GM13977 (cell line): ENCODE data around the gene KIFC3.
A peak's percentile ranks its signal among the peaks of the same experiment; 100 is the strongest.

Experiments
- DNase-seq: peaks from one replicate; pipeline ENCODE4 v3.0.0; 2012; ENCODE audit warnings: low spot score
- in situ Hi-C: fragments of 300-500 bp; cut with MboI; formaldehyde crosslinking; loops from one replicate; pipeline ENCODE4 v1.12.0; 2022; ENCODE audit warnings: low sequenced_read_pairs, low pct_unique_long_range_greater_than_20kb, mixed read lengths, inconsistent platforms; ENCODE audit not compliant: unreplicated experiment
- TF ChIP-seq, protein P1 (sequence below): IDR thresholded peaks from 2 replicates; pipeline ENCODE4 v1.5.1; 2012; ENCODE audit warnings: mild to moderate bottlenecking, control low read depth; ENCODE audit not compliant: insufficient read depth; ENCODE audit errors: extremely low read depth, missing control alignments

The KIFC3 gene

DNA sequence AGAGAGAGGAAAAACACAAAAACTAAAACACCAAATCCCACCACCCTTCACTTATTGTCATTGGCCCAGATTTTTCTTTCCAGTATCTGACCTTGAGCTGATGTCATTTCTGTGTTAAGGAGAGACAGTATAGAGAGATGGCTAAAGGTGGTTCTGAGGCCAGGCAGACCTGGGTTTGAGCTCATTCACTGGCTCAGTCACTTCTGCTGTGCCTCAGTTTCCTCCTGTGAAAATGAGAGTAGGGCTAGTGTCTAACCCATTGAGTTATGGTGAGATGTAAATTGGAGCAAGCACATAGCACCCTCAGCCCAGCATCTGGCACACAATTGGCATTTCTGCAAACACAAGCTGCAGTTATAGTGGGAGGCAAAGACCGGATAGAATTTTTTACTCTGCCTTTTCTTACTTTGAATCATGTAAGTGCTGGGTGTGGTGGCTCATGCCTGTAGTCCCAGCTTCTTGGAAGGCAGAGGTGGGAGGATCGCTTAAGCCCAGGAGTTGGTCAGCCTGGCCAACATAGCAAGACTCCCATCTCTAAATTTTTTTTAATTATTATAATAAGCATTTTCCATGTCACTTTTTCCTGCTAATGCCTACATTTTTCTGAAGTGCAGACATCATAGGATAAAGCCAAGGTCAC is 6.4 kb upstream of the KIFC3 start:
- TF ChIP-seq, protein P1, sequence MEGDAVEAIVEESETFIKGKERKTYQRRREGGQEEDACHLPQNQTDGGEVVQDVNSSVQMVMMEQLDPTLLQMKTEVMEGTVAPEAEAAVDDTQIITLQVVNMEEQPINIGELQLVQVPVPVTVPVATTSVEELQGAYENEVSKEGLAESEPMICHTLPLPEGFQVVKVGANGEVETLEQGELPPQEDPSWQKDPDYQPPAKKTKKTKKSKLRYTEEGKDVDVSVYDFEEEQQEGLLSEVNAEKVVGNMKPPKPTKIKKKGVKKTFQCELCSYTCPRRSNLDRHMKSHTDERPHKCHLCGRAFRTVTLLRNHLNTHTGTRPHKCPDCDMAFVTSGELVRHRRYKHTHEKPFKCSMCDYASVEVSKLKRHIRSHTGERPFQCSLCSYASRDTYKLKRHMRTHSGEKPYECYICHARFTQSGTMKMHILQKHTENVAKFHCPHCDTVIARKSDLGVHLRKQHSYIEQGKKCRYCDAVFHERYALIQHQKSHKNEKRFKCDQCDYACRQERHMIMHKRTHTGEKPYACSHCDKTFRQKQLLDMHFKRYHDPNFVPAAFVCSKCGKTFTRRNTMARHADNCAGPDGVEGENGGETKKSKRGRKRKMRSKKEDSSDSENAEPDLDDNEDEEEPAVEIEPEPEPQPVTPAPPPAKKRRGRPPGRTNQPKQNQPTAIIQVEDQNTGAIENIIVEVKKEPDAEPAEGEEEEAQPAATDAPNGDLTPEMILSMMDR: no peak
- no peak for DNase-seq
- in situ Hi-C loops: no loop called here

DNA sequence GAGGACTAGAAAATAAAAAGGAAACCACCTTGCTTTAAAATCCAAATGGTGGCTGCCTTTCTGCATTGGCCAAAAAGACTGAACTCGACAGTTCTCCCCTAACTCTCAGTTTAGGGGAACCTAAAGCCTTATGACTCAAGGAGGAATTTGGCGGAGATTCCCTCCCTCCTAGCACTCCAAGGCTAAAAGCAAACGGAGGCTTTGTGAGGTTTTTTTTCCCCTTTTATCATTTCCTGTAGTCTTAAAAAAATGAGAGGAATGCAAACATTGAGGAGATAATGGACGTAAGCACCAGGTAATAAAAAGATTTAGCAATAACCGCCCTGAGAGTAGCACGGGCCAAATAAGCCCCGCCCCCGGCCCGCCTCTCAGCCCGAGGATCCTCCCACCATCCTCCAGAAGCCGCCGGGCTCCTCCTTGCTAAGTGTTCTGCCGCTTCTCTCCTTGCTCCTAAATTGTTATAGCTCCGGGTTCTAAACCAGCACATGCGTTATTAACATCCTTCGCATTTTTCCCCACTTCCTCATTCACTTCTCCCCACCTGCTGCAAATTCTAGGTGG is 5.8 kb upstream of the KIFC3 start:
- DNase-seq: peak; percentile 79
- in situ Hi-C loops: no loop called here
- TF ChIP-seq, protein P1: no peak

DNA sequence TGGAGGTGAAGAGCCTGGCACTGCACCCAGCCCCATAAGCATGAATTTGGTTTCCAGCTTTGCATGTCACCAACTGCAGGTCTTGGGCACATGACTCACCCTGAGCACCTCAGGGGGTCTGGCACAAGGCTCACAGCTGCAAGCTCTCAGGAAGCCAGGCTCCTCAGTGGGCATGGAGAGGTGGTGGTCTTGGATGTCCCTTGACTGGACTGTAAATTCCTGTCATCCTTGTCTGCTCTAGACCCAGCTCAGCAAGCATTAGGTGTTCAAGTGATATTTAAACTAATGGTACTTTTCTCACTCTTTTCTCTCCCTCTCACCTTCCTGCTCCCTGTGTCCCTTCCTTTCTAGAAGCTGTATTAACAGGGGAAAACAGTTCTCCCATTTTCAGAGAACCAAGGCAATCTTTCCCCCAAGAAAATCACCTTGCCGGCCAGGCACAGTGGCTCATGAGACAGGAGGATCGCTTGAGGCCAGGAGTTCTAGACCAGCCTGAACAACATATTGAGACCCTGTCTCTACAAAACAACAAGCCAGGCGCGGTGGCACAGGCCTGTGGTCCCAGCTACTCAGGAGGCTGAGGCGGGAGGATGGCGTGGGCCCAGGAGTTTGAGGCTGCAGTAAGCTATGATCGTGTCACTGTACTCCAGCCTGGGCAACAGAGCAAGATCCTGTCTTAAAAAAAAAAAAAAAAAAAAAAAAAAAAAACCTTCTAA is 5.1 kb upstream of the KIFC3 start:
- no peak for DNase-seq
- in situ Hi-C loops: no loop called here
- TF ChIP-seq, protein P1: no peak

DNA sequence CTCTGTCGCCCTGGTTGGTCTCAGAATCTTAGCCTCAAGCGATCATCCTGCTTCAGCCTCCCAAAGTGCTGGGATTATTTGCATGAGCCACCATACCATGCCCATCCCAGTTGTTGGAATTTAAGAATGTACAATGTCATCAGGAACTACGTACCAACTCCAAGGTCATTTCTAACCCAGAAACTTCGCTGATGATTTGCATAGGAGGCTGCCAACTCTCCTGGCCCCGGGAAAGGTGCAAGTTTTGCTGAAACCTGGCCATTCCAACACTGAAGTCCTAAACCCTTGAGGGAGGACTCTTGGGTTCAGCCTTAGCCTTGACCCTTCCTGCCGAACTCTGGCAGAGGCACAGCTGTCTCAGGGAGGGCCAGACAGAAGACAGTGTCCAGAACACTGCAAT is 2.9 kb upstream of the KIFC3 start:
- no peak for DNase-seq
- TF ChIP-seq, protein P1: no peak
- in situ Hi-C loops: no loop called here

DNA sequence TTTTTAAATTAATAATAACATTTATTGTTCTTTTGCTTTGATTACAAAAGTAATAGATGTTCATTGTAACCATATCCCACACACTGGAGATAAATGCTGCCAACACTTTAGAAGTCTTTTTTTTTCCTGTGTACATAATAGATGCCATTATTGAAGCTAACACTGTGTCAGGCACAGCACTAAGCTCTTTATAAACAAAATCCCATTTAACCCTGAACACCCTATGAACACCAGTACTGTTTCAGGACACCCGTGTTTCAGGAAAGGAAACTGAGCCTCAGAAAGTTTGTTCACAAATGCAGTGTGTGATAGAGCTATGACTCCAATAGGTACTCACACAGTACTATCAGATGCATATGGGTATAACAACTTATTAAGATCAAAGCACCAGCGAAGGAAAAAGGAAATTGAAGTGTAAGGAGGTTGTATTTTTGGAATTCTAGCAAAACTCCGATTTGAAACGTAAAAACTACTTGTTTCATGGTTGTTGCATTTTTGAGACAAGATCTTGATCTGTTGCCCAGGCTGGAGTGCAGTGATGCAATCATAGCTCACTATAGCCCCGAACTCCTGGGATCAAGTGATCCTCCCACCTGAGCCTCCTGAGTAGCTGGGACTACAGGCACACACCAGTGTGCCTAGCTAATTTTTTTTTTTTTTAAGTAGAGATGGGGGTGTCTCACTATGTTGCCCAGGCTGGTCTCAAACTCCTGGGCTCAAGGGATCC is 2.0 kb upstream of the KIFC3 start:
- TF ChIP-seq, protein P1: no peak
- in situ Hi-C loops: no loop called here
- DNase-seq: no peak

DNA sequence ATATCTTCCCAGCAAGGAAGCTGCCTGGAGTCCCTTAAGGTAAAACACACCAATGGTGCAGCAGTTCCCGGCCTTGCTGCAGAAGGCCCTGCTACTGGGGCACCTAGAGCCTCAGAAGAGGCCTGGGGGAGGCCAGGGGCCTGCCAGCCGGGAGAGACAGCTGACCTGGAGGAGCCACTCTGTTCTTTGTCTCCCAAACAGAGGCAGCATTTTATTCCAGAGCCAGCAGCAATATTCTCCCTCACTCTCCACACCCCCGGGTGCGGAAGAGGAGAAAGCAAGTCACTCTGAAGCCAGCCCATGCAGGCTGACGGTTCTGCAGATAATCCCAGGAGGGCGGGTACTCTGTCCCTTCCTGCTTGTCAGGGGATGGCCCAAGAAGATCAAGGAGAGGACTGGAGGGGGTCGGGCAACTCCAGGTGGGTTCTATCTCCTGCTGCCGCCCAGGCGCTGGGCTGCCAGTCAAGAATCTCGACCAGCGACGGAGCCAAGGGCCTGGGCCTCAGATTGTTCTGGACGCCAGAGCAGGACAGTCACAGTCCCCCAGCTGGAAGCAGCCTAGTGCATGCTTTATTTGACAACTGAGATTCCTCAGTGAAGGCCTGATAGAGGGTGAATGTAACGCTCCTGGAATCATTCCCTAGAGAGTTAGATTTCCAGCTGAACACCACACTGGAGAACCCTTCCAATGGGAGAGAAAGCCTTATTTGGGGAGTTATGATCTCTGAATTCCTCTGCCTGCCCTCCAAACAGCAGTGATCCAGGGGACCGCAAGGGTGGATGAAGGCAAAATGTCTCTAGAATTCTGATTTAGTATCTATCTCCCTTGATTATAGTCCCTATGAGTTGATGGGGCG is 1.1 kb upstream of the KIFC3 start:
- in situ Hi-C loops: no loop called here
- no peak for DNase-seq
- TF ChIP-seq, protein P1: no peak
